Lung (tissue), 13 donors: ENCODE measurements around the gene ATXN2. TPM values are rescaled to one million over a fixed set of nuclear protein-coding genes. Genes with fewer than 3 reads are reported as not detected.
"Not testable (repeated sequence)": the region's sequence is repeated elsewhere in the genome, so short reads cannot be mapped to it uniquely, and the experiment has no call there.

Experiments
- ATAC-seq: fragments of 200-7000 bp; cut with Tn5 transposase; one replicate; pipeline ENCODE4 v1.9.1; 2020; ENCODE audit warnings: moderate number of reproducible peaks; ENCODE audit not compliant: insufficient read depth, low FRiP score
- DNase-seq, 3 donors: peaks; one replicate each; pipeline ENCODE4 v3.0.0-alpha.2; 2013 to 2017
- H3K27ac ChIP-seq, 2 donors: one replicate each; pipeline ENCODE4 v1.5.1; 2013; ENCODE audit warnings: mild to moderate bottlenecking in 2 of 2, moderate library complexity in 2 of 2, control low read depth in 1 of 2, inconsistent platforms in 1 of 2, low read depth in 1 of 2, low read length in 1 of 2
- H3K27me3 ChIP-seq, 3 donors: one replicate each; pipeline ENCODE4 v1.5.1; 2013; ENCODE audit warnings: low read length in 2 of 3; ENCODE audit not compliant: control insufficient read depth in 3 of 3, insufficient read depth in 3 of 3
- H3K36me3 ChIP-seq, 4 donors: one replicate each; pipeline ENCODE4 v1.5.1; 2013; ENCODE audit warnings: low read length in 4 of 4, mild to moderate bottlenecking in 1 of 4, moderate library complexity in 1 of 4; ENCODE audit not compliant: control insufficient read depth in 4 of 4, insufficient read depth in 4 of 4
- H3K4me1 ChIP-seq, 5 donors: one replicate each; pipeline ENCODE4 v1.5.1; 2013; ENCODE audit warnings: low read length in 5 of 5, mild to moderate bottlenecking in 2 of 5, moderate library complexity in 1 of 5; ENCODE audit not compliant: control insufficient read depth in 5 of 5, insufficient read depth in 5 of 5
- H3K4me3 ChIP-seq: one replicate; pipeline ENCODE4 v1.5.1; 2013; ENCODE audit warnings: mild to moderate bottlenecking, control low read depth, moderate library complexity
- H3K9ac ChIP-seq, 2 donors: one replicate each; pipeline ENCODE4 v1.5.1; 2013; ENCODE audit warnings: low read length in 2 of 2, control low read depth in 1 of 2; ENCODE audit not compliant: insufficient read depth in 1 of 2
- H3K9me3 ChIP-seq, 4 donors: one replicate each; pipeline ENCODE4 v1.5.1; 2013; ENCODE audit warnings: low read length in 3 of 4, mild to moderate bottlenecking in 1 of 4, moderate library complexity in 1 of 4; ENCODE audit not compliant: control insufficient read depth in 4 of 4, insufficient read depth in 3 of 4
- CTCF ChIP-seq: IDR thresholded peaks from 2 replicates; pipeline ENCODE4 v1.5.1; 2012; ENCODE audit warnings: mild to moderate bottlenecking; ENCODE audit errors: control extremely low read depth, extremely low read depth
- WGBS, 2 donors: extraction: QIAGEN DNeasy Blood & Tissue Kit; methylation state at CpG; one replicate each; pipeline ENCODE4 v1.1.7; 2013; 5-methylcytosine and 5-hydroxymethylcytosine counted together
- polyA plus RNA-seq, 2 donors: library from polyadenylated mRNA; stranded (reverse); fragments of 200-250 nt; gene quantifications; one replicate each; pipeline ENCODE4 v1.2.1, GENCODE V29; 2013
- small RNA-seq: library from RNA; depleted of rRNA; stranded (forward); fragments of <200 nt; gene quantifications from one replicate; pipeline ENCODE3, GENCODE V24; 2014; ENCODE audit warnings: low replicate concordance
- total RNA-seq, 2 donors: library from RNA; depleted of rRNA in 1 of 2; stranded (reverse); fragments of >200 nt in 1 of 2; gene quantifications; one replicate each; pipeline ENCODE4 v1.2.1, GENCODE V29; 2014 to 2021
- donor health status: control.
- donor health status: control.
- donor health status: Bipolar disorder and iron deficiency.
- donor health status: healthy.
- donor health status: DM: yes; HTN: yes; CAD: no.

ATXN2 gene
- total and polyA plus RNA-seq, 4 donors, result 18.0 to 100 (median 43.5) TPM

- H3K27ac ChIP-seq, result peak overlapping the region; percentile 52 to 91
- no peak overlapping the region for H3K9ac ChIP-seq
- TF ChIP-seq CTCF, result peak; percentile 31
- peak overlapping the region; percentile 42 for H3K4me3 ChIP-seq
- ATAC-seq, result peak; percentile 91
- no peaks in the 10 kb centered on the region for H3K27me3 ChIP-seq
- WGBS, 2 donors, result 0 to 1% methylated on average over 44 to 59 of the region's 59 CpGs
- no peaks in the 10 kb centered on the region for H3K9me3 ChIP-seq
- H3K36me3 ChIP-seq, result no peaks in the 10 kb centered on the region
- H3K4me1 ChIP-seq, result peaks cover 0 to 34% (median 8%) of the 10 kb centered on the region in 5 donors
- DNase-seq, result peak; percentile 88 to 92 (median 88)
These were observed 193.8 kb downstream of the ATXN2 start for GRCh38 chr12:111405149-111405858.

GRCh38 chr12:111404362-111405148 is 194.6 kb downstream of the ATXN2 start:
- no peak overlapping the region for H3K9ac ChIP-seq
- H3K36me3 ChIP-seq, result no peaks in the 10 kb centered on the region
- peak overlapping the region; percentile 52 to 91 for H3K27ac ChIP-seq
- DNase-seq (peak in 2 of 3 donors; percentile 18 to 42), ATAC-seq (no peak)
- no peak for TF ChIP-seq CTCF
- peak overlapping the region; percentile 42 for H3K4me3 ChIP-seq
- peaks cover 0 to 27% (median 6%) of the 10 kb centered on the region in 5 donors for H3K4me1 ChIP-seq
- 26 to 29% methylated on average over 20 to 21 of the region's 21 CpGs for WGBS, 2 donors
- no peaks in the 10 kb centered on the region for H3K9me3 ChIP-seq
- no peaks in the 10 kb centered on the region for H3K27me3 ChIP-seq

- 69 to 76% methylated on average over 8 to 9 of the region's 9 CpGs for WGBS, 2 donors
- H3K36me3 ChIP-seq, H3K27me3 ChIP-seq, H3K27ac ChIP-seq, H3K9me3 ChIP-seq, DNase-seq, H3K4me3 ChIP-seq, H3K9ac ChIP-seq, ATAC-seq: not testable (repeated sequence)
- peaks cover 0 to 17% (median 0%) of the 10 kb centered on the region in 5 donors for H3K4me1 ChIP-seq
These were observed 196.7 kb downstream of the ATXN2 start for GRCh38 chr12:111402490-111402824.

Small RNAs within 50 kb of the gene (small RNA-seq; reads per million reads assigned to genes)
- gene RF00066, result not detected

Other genes with a start within 250 kb of the ATXN2 start
- 10 to 100 TPM in 1 of 2 donors, 1 to 10 TPM in 1; 3.1 to 15.4 TPM for gene PHETA1, start 230.2 kb downstream of the ATXN2 start, total RNA-seq
- 10 to 100 TPM; 12.1 to 14.3 TPM for gene PHETA1, start 230.2 kb downstream of the ATXN2 start, polyA plus RNA-seq
- gene SH2B3, start 193.4 kb downstream of the ATXN2 start, total RNA-seq, result 10 to 100 TPM; 16.2 to 46.0 TPM
- gene SH2B3, start 193.4 kb downstream of the ATXN2 start, polyA plus RNA-seq, result 10 to 100 TPM in 1 of 2 donors, 1 to 10 TPM in 1; 9.6 to 19.6 TPM
- 10 to 100 TPM; 15.1 to 16.5 TPM for gene BRAP, start 86.6 kb upstream of the ATXN2 start, total RNA-seq
- 1 to 10 TPM; 9.1 to 9.2 TPM for gene BRAP, start 86.6 kb upstream of the ATXN2 start, polyA plus RNA-seq
- gene ACAD10, start 86.7 kb upstream of the ATXN2 start, total RNA-seq, result 10 to 100 TPM; 21.9 to 38.6 TPM
- 10 to 100 TPM; 10.1 to 13.0 TPM for gene ACAD10, start 86.7 kb upstream of the ATXN2 start, polyA plus RNA-seq
- gene ALDH2, start 167.6 kb upstream of the ATXN2 start, total RNA-seq, result 100 to 1,000 TPM in 1 of 2 donors, 10 to 100 TPM in 1; 48.5 to 324 TPM
- gene ALDH2, start 167.6 kb upstream of the ATXN2 start, polyA plus RNA-seq, result 100 to 1,000 TPM; 157 to 158 TPM
- gene MAPKAPK5, start 242.9 kb upstream of the ATXN2 start, total RNA-seq, result 10 to 100 TPM; 46.0 to 46.3 TPM
- gene MAPKAPK5, start 242.9 kb upstream of the ATXN2 start, polyA plus RNA-seq, result 10 to 100 TPM; 15.4 to 28.4 TPM